ENCODE measurements around the gene ENOX1. TPM values are rescaled to one million over a fixed set of nuclear protein-coding genes. Genes with fewer than 3 reads are reported as not detected.
A peak's percentile ranks its signal among the peaks of the same experiment; 100 is the strongest.

The ENOX1 gene
- total RNA-seq, 1 experiment from 2014 or later: 11.9 TPM

- H3K27me3 ChIP-seq: no peaks in the 10 kb centered on the region
- no peak overlapping the region for H3K27ac ChIP-seq
- H3K36me3 ChIP-seq: no peaks in the 10 kb centered on the region
- no peak for DNase-seq
- no peaks in the 10 kb centered on the region for H3K4me1 ChIP-seq
- H3K4me3 ChIP-seq: no peak overlapping the region
- no peaks in the 10 kb centered on the region for H3K9me3 ChIP-seq (replicated peaks)
Observed at GRCh38 chr13:43387880-43388279, 398.9 kb downstream of the ENOX1 start.

- H3K27ac ChIP-seq: no peak overlapping the region
- H3K9me3 ChIP-seq (replicated peaks): peaks cover 3% of the 10 kb centered on the region; the same call in 1 of the 2 replicates
- no peaks in the 10 kb centered on the region; the same call in 1 of the 2 replicates for H3K36me3 ChIP-seq
- H3K27me3 ChIP-seq: no peaks in the 10 kb centered on the region
- no peak for DNase-seq
- H3K4me3 ChIP-seq: no peak overlapping the region
- H3K4me1 ChIP-seq: no peaks in the 10 kb centered on the region; the same call in 1 of the 2 replicates
Observed at GRCh38 chr13:43383498-43384165, 403.1 kb downstream of the ENOX1 start.

- Histone ChIP-seq H3K4me3 (no peak overlapping the region), H3K27me3 (no peaks in the 10 kb centered on the region), H3K4me1 (no peaks in the 10 kb centered on the region; the same call in 1 of the 2 replicates), H3K36me3 (no peaks in the 10 kb centered on the region; the same call in 1 of the 2 replicates), H3K9me3 (replicated peaks) (peaks cover 3% of the 10 kb centered on the region; the same call in 1 of the 2 replicates), H3K27ac (no peak overlapping the region)
- no peak for DNase-seq
Observed at GRCh38 chr13:43379738-43380137, 407.0 kb downstream of the ENOX1 start.

- no peaks in the 10 kb centered on the region; the same call in 1 of the 2 replicates for H3K36me3 ChIP-seq
- H3K4me3 ChIP-seq: no peak overlapping the region
- H3K27me3 ChIP-seq: no peaks in the 10 kb centered on the region
- no peak for DNase-seq
- H3K4me1 ChIP-seq: no peaks in the 10 kb centered on the region; the same call in 1 of the 2 replicates
- no peak overlapping the region for H3K27ac ChIP-seq
- H3K9me3 ChIP-seq (replicated peaks): peaks cover 3% of the 10 kb centered on the region; the same call in 1 of the 2 replicates
Observed at GRCh38 chr13:43377973-43378372, 408.8 kb downstream of the ENOX1 start.

- Histone ChIP-seq H3K27me3 (no peaks in the 10 kb centered on the region), H3K27ac (no peak overlapping the region), H3K36me3 (no peaks in the 10 kb centered on the region; the same call in 1 of the 2 replicates), H3K4me1 (no peaks in the 10 kb centered on the region; the same call in 1 of the 2 replicates), H3K4me3 (no peak overlapping the region), H3K9me3 (replicated peaks) (peaks cover 3% of the 10 kb centered on the region; the same call in 1 of the 2 replicates)
- no peak for DNase-seq
Observed at GRCh38 chr13:43377149-43377548, 409.6 kb downstream of the ENOX1 start.

GRCh38 chr13:43376596-43376995 is 410.2 kb downstream of the ENOX1 start:
- Histone ChIP-seq H3K27me3 (no peaks in the 10 kb centered on the region), H3K9me3 (replicated peaks) (peaks cover 3% of the 10 kb centered on the region; the same call in 1 of the 2 replicates), H3K4me1 (no peaks in the 10 kb centered on the region; the same call in 1 of the 2 replicates), H3K27ac (no peak overlapping the region), H3K4me3 (no peak overlapping the region), H3K36me3 (no peaks in the 10 kb centered on the region; the same call in 1 of the 2 replicates)
- DNase-seq: no peak

GRCh38 chr13:43375797-43376465 is 410.8 kb downstream of the ENOX1 start:
- H3K36me3 ChIP-seq: no peaks in the 10 kb centered on the region; the same call in 1 of the 2 replicates
- no peaks in the 10 kb centered on the region for H3K27me3 ChIP-seq
- H3K27ac ChIP-seq: no peak overlapping the region
- DNase-seq: no peak
- peaks cover 3% of the 10 kb centered on the region; the same call in 1 of the 2 replicates for H3K9me3 ChIP-seq (replicated peaks)
- no peak overlapping the region for H3K4me3 ChIP-seq
- H3K4me1 ChIP-seq: no peaks in the 10 kb centered on the region; the same call in 1 of the 2 replicates

- Histone ChIP-seq H3K4me3 (no peak overlapping the region), H3K36me3 (no peaks in the 10 kb centered on the region), H3K27ac (no peak overlapping the region), H3K9me3 (replicated peaks) (peaks cover 3% of the 10 kb centered on the region; the same call in 1 of the 2 replicates), H3K4me1 (no peaks in the 10 kb centered on the region; the same call in 1 of the 2 replicates), H3K27me3 (no peaks in the 10 kb centered on the region)
- DNase-seq: peak in 1 of 2 experiments; percentile 22
Observed at GRCh38 chr13:43374621-43375020, 412.2 kb downstream of the ENOX1 start.

- no peaks in the 10 kb centered on the region for H3K36me3 ChIP-seq
- peaks cover under 1% of the 10 kb centered on the region; the same call in 1 of the 2 replicates for H3K4me1 ChIP-seq
- H3K4me3 ChIP-seq: no peak overlapping the region
- H3K27ac ChIP-seq: no peak overlapping the region
- H3K9me3 ChIP-seq (replicated peaks): no peaks in the 10 kb centered on the region; the same call in 1 of the 2 replicates
- no peaks in the 10 kb centered on the region for H3K27me3 ChIP-seq
- no peak for DNase-seq
Observed at GRCh38 chr13:43373400-43373799, 413.4 kb downstream of the ENOX1 start.

GRCh38 chr13:43370842-43371241 is 415.9 kb downstream of the ENOX1 start:
- peaks cover 16% of the 10 kb centered on the region; the same call in 1 of the 2 replicates for H3K4me1 ChIP-seq
- no peaks in the 10 kb centered on the region for H3K9me3 ChIP-seq (replicated peaks)
- H3K36me3 ChIP-seq: no peaks in the 10 kb centered on the region

GRCh38 chr13:43369319-43369718 is 417.5 kb downstream of the ENOX1 start:
- H3K4me3 ChIP-seq: no peak overlapping the region
- no peaks in the 10 kb centered on the region for H3K9me3 ChIP-seq (replicated peaks)
- H3K4me1 ChIP-seq: peaks cover 16% of the 10 kb centered on the region; the same call in 1 of the 2 replicates
- no peaks in the 10 kb centered on the region for H3K27me3 ChIP-seq
- H3K27ac ChIP-seq: no peak overlapping the region
- H3K36me3 ChIP-seq: no peaks in the 10 kb centered on the region
- DNase-seq: no peak

More at GRCh38 chr13:43370842-43371241, 415.9 kb downstream of the ENOX1 start:
- no peaks in the 10 kb centered on the region for H3K27me3 ChIP-seq
- H3K4me3 ChIP-seq: no peak overlapping the region
- H3K27ac ChIP-seq: no peak overlapping the region
- no peak for DNase-seq

- Histone ChIP-seq H3K27ac (peak overlapping the region; percentile 21; the same call in 1 of the 2 replicates), H3K36me3 (no peaks in the 10 kb centered on the region), H3K9me3 (replicated peaks) (no peaks in the 10 kb centered on the region), H3K27me3 (no peaks in the 10 kb centered on the region), H3K4me3 (no peak overlapping the region), H3K4me1 (peaks cover 16% of the 10 kb centered on the region; the same call in 1 of the 2 replicates)
- peak in 1 of 2 experiments; percentile 25 for DNase-seq
Observed at GRCh38 chr13:43368003-43368402, 418.8 kb downstream of the ENOX1 start.

- H3K36me3 ChIP-seq: no peaks in the 10 kb centered on the region
- H3K4me3 ChIP-seq: no peak overlapping the region
- H3K9me3 ChIP-seq (replicated peaks): no peaks in the 10 kb centered on the region
- H3K27ac ChIP-seq: no peak overlapping the region
- no peaks in the 10 kb centered on the region for H3K27me3 ChIP-seq
- no peak for DNase-seq
- H3K4me1 ChIP-seq: peaks cover 16% of the 10 kb centered on the region; the same call in 1 of the 2 replicates
Observed at GRCh38 chr13:43365039-43365344, 421.8 kb downstream of the ENOX1 start.

- DNase-seq: no peak
- H3K27me3 ChIP-seq: no peaks in the 10 kb centered on the region
- H3K9me3 ChIP-seq (replicated peaks): no peaks in the 10 kb centered on the region
- peaks cover 16% of the 10 kb centered on the region; the same call in 1 of the 2 replicates for H3K4me1 ChIP-seq
- H3K4me3 ChIP-seq: no peak overlapping the region
- no peak overlapping the region for H3K27ac ChIP-seq
- H3K36me3 ChIP-seq: no peaks in the 10 kb centered on the region
Observed at GRCh38 chr13:43364210-43365038, 422.3 kb downstream of the ENOX1 start.
